ENCODE results near the gene STRBP. TPM values are rescaled to one million over a fixed set of nuclear protein-coding genes. Genes with fewer than 3 reads are reported as not detected.

STRBP gene
- total RNA-seq, 1 donor from 2014 or later: 11.7 TPM

GRCh38 chr9:123083680-123084079 lies 184.7 kb downstream of the STRBP start:
- Mint-ChIP-seq H3K4me3 (ENCODE audit: unreplicated experiment) (no peak overlapping the region), H3K36me3 (ENCODE audit: low read depth) (peaks cover 60% of the 10 kb centered on the region)

GRCh38 chr9:123081824-123082223 lies 186.6 kb downstream of the STRBP start:
- H3K9me3 Mint-ChIP-seq (ENCODE audit: low read depth): no peaks in the 10 kb centered on the region
- peaks cover 84% of the 10 kb centered on the region for H3K4me1 Mint-ChIP-seq (ENCODE audit: low read depth)
- peak overlapping the region; percentile 77 for H3K27ac Mint-ChIP-seq (ENCODE audit: unreplicated experiment)
- peak; percentile 88 for TF ChIP-seq CTCF (IDR thresholded peaks at IDR 0.05)
- peaks cover 58% of the 10 kb centered on the region for H3K36me3 Mint-ChIP-seq (ENCODE audit: low read depth)
- no peaks in the 10 kb centered on the region for H3K27me3 Mint-ChIP-seq (ENCODE audit: low read depth)
- H3K4me3 Mint-ChIP-seq (ENCODE audit: unreplicated experiment): no peak overlapping the region
- DNase-seq (ENCODE audit: low spot score): no peak

More at GRCh38 chr9:123083680-123084079, 184.7 kb downstream of the STRBP start:
- Mint-ChIP-seq H3K27me3 (ENCODE audit: low read depth) (no peaks in the 10 kb centered on the region), H3K9me3 (ENCODE audit: low read depth) (no peaks in the 10 kb centered on the region), H3K4me1 (ENCODE audit: low read depth) (peaks cover 82% of the 10 kb centered on the region), H3K27ac (ENCODE audit: unreplicated experiment) (peak overlapping the region; percentile 12)
- no peak for DNase-seq (ENCODE audit: low spot score)
- TF ChIP-seq CTCF (IDR thresholded peaks at IDR 0.05): no peak

- H3K4me3 Mint-ChIP-seq (ENCODE audit: unreplicated experiment): no peak overlapping the region
- no peak for TF ChIP-seq CTCF (IDR thresholded peaks at IDR 0.05)
- no peaks in the 10 kb centered on the region for H3K27me3 Mint-ChIP-seq (ENCODE audit: low read depth)
- no peaks in the 10 kb centered on the region for H3K9me3 Mint-ChIP-seq (ENCODE audit: low read depth)
- no peak for DNase-seq (ENCODE audit: low spot score)
- H3K36me3 Mint-ChIP-seq (ENCODE audit: low read depth): peaks cover 54% of the 10 kb centered on the region
- H3K27ac Mint-ChIP-seq (ENCODE audit: unreplicated experiment): no peak overlapping the region
- H3K4me1 Mint-ChIP-seq (ENCODE audit: low read depth): peaks cover 89% of the 10 kb centered on the region
Measured at GRCh38 chr9:123080444-123080843, 187.9 kb downstream of the STRBP start.

GRCh38 chr9:123074628-123075027 lies 193.8 kb downstream of the STRBP start:
- Mint-ChIP-seq H3K4me3 (ENCODE audit: unreplicated experiment) (peak overlapping the region; percentile 72), H3K36me3 (ENCODE audit: low read depth) (peaks cover 32% of the 10 kb centered on the region), H3K27me3 (ENCODE audit: low read depth) (no peaks in the 10 kb centered on the region), H3K4me1 (ENCODE audit: low read depth) (peaks cover 85% of the 10 kb centered on the region), H3K27ac (ENCODE audit: unreplicated experiment) (peak overlapping the region; percentile 72), H3K9me3 (ENCODE audit: low read depth) (no peaks in the 10 kb centered on the region)
- no peak for DNase-seq (ENCODE audit: low spot score)
- TF ChIP-seq CTCF (IDR thresholded peaks at IDR 0.05): no peak

- Mint-ChIP-seq H3K9me3 (ENCODE audit: low read depth) (no peaks in the 10 kb centered on the region), H3K36me3 (ENCODE audit: low read depth) (peaks cover 30% of the 10 kb centered on the region), H3K4me1 (ENCODE audit: low read depth) (peaks cover 86% of the 10 kb centered on the region), H3K4me3 (ENCODE audit: unreplicated experiment) (peak overlapping the region; percentile 72), H3K27ac (ENCODE audit: unreplicated experiment) (peak overlapping the region; percentile 72), H3K27me3 (ENCODE audit: low read depth) (no peaks in the 10 kb centered on the region)
- peak; percentile 66 for TF ChIP-seq CTCF (IDR thresholded peaks at IDR 0.05)
- no peak for DNase-seq (ENCODE audit: low spot score)
Measured at GRCh38 chr9:123073991-123074422, 194.4 kb downstream of the STRBP start.
